HG02623 (cell line): Measurements from ENCODE around the gene ANKHD1.
"Not testable (repeated sequence)": the region's sequence is repeated elsewhere in the genome, so short reads cannot be mapped to it uniquely, and the experiment has no call there.

Source experiments
- ATAC-seq: cut with Tn5 transposase; IDR thresholded peaks from one replicate; pipeline ENCODE4 v1.9.1; 2021; ENCODE audit warnings: moderate library complexity; ENCODE audit not compliant: unreplicated experiment

ANKHD1 gene

DNA sequence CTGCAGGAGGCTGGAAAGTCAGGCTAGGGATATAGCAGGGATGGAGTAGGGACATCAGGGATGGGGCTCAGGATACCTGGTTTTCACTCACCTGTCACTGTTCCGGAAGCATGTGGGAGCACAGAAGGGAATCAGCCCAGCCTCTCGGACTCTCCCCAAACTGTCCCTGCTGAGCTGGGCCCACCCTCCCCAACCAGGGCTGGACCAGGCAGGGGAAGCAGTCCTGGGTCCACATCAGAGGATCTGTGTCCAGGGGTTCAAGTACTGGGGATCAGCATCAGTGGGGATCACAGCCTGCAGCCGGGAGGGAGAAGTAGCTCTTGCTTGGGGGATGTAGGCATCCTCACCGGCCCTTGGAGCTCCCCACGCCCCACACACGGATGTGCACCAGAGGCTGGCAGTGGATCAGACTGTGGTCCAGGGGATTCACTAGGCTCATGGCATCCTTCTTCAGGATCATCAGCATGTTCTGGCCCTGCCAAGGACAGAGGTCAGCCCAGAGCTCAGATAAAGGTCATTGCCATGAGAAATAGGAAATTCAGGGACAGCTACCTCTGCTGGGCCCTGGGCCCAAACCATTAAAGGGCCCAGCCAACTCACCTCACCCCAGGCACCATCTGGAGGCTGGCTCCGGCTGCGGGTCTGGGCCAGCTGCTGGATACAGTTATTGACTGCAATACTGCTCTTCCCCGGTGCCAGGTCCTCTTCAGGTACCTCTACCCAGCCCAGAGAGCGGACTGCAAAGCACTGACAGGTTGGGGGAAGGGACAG lies 160.3 kb downstream of the ANKHD1 start:
- ATAC-seq = no peak

DNA sequence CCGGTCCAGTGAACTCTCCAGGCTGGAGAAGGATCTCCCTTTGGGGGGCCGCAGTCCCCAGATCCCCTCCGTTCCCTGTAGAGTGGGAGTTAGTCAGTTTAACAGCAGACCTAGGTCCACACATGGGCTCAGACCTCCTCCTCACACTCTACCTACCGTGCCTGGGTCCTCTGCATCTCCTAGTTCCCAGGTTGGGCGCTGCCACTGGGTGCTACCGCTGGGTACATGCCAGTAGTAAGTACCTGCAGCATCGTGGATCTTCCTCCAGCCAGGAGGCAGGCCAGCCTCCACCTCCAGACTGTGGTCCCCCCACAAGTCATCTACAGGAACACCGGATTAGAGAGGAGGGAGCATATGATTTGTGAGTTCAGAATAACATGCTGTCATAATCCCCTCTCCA lies 162.0 kb downstream of the ANKHD1 start:
- ATAC-seq = no peak

DNA sequence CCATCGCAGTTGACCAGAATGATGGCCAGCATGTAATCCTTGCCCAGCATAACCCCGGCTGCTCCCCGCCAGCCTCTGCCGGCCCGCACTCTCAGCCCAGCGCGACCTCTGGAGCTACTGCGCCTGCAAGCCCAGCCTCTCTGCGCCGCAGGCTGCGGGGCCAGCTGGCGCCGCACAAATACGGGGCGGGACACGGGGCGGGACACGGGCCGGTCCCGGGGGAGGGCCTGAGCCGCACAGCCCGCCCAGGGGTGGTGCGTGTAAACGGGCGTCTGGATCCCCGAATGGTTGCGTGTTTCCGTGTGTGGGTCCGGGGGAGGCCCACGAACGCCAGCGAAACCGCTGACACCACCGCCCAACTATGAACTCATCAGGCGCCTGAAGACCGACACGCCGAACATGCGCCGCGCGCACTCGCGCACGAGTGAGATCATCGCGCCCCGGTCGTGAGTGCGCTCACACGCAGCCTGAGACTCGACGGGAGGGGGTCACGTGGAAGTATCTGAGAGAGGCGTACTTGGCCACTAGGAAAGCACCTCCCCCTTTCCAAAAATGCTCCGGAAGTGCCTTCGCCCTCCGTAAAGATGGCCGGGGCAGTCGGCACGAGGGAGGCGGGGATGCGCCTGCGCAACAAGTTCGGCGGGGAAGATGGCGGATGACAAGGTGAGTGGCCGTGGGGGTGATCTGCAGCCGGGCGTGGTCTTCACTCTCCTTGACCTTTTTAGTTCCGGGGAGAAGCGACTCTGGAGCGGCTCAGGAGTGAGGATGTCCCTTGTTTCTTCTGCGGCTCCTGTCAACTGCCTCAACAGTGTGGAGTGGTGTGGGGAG lies 162.8 kb downstream of the ANKHD1 start, which contains the start of the genes APBB3 and SLC35A4:
Gene APBB3, minus strand, starts transcription at position 403 of the 828 bp plus-strand sequence. Its CDS starts 353 bp downstream, at position 50.
Gene SLC35A4, plus strand, starts transcription at position 633 of the 828 bp plus-strand sequence. CDS start 2,342 bp downstream, outside the sequence.
- ATAC-seq = peak; percentile 84

DNA sequence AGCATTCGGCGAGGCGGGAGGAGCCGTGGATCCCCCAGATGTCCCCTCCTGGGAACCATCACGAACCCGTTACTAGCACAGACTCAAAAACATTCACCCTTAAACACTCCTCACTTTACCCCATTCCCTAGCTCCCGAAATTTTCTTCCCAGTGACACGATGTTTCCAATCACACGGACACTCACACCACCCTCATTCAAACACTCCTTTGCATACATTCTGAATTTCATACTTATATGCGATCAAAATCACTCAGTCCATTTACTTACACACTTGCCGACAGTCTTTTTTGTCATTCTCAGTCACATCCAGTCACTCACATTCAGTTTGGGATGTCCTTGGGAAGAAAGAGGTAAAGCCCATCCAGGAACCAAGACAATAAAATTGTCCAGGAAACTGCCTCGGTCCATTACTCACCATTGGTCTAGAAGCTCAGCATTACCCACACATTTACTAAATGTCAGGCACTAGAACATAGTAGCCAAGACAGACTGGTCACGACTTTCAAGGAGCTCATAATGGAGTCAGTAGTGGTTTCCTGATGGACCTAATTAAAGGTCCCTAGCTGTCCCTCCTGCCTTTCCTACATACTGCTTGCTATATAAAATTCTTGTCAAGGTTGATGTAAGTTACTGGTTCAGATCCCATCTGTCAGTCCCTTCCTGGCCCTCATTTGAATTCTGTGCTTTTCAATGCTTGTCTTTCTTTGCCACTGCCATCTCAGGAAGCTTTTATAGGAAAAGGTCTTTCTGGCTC lies 163.6 kb downstream of the ANKHD1 start:
- peak; percentile 6 for ATAC-seq

DNA sequence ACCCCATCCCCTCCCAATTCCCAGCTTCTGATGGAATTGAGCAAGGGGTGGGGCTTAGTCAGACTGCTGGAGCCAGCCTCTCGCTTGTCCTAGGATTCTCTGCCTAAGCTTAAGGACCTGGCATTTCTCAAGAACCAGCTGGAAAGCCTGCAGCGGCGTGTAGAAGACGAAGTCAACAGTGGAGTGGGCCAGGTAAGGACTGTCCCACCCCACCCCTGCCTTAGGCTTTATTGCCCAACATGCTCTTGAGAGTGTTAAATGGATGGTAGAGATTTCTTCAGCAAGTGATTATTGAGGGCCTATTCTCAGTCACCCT lies 164.1 kb downstream of the ANKHD1 start:
- no peak for ATAC-seq

DNA sequence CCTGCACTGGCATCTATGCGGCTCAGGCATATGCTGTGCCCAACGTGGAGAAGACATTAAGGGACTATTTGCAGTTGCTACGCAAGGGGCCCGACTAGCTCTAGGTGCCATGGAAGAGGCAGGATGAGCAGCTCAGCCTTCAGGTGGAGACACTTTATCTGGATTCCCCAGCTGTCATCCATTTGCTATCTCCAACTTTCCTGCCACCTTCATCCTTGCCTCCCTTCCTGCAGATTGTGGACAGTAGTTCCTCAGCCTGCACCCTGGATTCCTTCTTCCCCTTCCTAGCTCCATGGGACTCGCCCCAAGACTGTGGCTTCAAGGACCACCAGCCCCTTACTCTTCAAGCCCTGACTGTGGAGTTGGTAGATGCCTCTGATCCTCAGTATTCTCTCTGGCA lies 165.0 kb downstream of the ANKHD1 start:
- no peak for ATAC-seq

DNA sequence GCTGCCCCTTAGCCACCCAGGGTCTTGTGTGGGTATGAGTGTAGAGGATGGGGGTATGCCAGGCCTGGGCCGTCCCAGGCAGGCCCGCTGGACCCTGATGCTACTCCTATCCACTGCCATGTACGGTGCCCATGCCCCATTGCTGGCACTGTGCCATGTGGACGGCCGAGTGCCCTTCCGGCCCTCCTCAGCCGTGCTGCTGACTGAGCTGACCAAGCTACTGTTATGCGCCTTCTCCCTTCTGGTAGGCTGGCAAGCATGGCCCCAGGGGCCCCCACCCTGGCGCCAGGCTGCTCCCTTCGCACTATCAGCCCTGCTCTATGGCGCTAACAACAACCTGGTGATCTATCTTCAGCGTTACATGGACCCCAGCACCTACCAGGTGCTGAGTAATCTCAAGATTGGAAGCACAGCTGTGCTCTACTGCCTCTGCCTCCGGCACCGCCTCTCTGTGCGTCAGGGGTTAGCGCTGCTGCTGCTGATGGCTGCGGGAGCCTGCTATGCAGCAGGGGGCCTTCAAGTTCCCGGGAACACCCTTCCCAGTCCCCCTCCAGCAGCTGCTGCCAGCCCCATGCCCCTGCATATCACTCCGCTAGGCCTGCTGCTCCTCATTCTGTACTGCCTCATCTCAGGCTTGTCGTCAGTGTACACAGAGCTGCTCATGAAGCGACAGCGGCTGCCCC lies 165.6 kb downstream of the ANKHD1 start:
- no peak for ATAC-seq

DNA sequence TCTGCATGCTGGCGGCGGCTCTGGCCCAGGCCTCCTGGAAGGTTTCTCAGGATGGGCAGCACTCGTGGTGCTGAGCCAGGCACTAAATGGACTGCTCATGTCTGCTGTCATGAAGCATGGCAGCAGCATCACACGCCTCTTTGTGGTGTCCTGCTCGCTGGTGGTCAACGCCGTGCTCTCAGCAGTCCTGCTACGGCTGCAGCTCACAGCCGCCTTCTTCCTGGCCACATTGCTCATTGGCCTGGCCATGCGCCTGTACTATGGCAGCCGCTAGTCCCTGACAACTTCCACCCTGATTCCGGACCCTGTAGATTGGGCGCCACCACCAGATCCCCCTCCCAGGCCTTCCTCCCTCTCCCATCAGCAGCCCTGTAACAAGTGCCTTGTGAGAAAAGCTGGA lies 166.2 kb downstream of the ANKHD1 start:
- no peak for ATAC-seq

DNA sequence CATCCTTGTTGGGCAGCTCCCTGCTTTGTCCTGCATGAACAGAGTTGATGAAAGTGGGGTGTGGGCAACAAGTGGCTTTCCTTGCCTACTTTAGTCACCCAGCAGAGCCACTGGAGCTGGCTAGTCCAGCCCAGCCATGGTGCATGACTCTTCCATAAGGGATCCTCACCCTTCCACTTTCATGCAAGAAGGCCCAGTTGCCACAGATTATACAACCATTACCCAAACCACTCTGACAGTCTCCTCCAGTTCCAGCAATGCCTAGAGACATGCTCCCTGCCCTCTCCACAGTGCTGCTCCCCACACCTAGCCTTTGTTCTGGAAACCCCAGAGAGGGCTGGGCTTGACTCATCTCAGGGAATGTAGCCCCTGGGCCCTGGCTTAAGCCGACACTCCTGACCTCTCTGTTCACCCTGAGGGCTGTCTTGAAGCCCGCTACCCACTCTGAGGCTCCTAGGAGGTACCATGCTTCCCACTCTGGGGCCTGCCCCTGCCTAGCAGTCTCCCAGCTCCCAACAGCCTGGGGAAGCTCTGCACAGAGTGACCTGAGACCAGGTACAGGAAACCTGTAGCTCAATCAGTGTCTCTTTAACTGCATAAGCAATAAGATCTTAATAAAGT lies 166.9 kb downstream of the ANKHD1 start:
- ATAC-seq = no peak

DNA sequence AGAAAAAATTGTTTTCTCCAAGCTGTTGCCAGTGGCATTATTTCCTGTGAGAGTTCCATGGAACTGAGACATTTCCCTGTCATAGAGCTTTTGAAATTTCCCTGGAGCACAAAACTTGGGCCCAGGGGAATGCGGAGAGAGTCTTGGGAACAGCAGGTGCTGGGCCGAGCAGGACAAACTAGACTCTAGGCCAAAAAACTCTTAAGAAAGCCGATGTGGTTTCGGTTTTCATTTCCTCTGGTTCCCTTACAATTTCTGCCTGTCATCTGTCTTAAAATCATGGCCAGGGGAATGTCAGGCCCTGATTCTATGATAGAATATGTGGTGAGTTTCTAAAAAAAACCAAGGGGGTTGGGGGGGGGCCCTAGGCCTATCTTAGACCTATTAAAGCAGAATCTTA lies 167.6 kb downstream of the ANKHD1 start:
- no peak for ATAC-seq

DNA sequence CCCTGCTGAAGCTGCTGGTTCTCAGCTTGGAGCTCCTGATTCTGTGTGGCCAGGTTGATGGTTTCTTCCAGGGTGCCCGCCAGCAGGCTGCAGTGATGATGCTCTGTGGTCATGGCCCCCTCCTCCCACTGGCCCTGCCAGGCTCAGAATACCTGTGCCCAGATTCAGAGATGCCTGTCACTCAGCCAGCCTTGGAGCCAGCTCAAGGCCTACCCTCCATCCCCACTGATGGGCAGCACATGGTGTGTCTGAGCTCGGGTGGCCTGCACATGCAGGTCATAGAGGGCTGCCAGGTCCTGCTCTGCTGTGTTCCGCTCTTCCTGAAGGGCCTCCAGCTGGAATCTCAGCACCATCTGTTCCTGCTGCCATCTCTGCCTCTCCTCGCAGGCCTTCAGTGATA lies 168.4 kb downstream of the ANKHD1 start:
- no peak for ATAC-seq

DNA sequence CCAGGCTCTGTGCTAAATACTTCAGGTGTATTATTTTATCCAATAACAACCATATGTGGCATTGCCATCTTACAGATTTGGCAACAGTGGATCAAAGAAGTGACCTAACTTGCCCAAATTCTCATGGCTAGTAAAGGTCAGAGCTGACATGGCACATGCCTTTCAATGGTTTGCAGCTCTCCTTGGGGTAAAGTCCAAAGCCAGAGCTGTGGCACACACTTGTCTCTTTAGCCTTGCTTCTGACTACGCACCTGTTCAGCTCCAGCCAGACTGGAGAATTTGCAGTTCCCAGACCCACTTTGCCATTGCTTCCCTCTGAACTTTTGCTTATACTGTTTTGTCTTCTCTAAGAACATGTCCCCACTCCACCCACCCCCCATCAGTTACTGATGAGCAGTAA lies 168.9 kb downstream of the ANKHD1 start:
- ATAC-seq = no peak

DNA sequence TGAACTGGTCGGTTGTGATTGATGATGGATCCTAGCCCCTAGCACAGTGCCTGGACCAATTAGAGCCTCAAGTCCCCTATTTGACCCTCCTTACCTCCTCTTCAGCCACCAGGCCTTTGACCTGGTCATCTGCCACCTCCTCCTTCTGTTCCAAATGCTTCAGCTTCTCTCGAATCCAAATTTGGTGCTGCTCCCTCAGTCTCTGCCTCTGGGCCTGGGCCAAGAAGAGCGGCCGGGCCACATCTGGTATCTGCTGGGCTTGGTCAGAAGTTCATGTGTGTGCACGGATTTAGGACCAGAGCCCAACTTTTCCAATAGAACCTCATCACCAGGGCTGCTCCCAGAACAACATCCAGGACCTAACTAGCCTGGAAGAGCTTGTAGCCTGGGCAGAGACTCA lies 169.5 kb downstream of the ANKHD1 start:
- no peak for ATAC-seq

DNA sequence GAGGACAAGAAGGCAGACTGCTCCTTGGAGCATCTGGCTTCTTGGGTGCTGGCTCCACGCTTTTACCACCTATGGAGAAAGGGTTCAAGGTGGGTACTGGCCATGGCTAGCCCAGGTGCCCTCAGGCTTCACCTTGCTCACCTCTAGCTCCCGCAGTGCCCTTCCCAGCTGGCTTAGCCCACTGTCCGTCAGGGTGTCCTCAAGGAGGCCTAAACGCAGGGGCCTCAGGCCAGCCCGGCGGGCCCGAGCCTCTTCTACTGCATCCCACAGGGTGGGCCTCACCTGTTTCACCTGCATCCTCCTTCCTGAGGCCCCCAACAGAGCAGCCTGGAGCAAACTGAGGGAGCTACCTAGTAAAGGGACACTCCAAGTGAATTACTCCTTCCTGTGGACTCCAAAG lies 172.1 kb downstream of the ANKHD1 start:
- no peak for ATAC-seq

DNA sequence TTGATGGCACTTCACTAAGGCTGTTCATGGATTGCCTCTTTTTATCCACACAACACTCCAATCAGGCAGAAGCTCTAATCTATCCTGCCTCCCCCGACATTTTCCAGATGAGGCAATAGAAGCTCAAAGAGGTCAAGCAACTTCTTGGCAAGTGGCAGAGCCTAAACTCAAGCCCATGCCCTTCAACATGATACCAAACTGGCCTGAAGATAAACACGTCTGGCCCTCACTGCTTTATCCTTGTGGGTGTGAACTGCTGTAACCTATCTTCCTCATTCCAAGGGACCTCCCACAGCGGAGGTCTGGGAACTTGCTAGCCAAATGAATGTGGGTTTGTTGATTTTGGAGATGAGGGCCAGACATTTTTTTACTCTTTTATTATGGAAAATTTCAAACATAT lies 172.5 kb downstream of the ANKHD1 start:
- no peak for ATAC-seq

DNA sequence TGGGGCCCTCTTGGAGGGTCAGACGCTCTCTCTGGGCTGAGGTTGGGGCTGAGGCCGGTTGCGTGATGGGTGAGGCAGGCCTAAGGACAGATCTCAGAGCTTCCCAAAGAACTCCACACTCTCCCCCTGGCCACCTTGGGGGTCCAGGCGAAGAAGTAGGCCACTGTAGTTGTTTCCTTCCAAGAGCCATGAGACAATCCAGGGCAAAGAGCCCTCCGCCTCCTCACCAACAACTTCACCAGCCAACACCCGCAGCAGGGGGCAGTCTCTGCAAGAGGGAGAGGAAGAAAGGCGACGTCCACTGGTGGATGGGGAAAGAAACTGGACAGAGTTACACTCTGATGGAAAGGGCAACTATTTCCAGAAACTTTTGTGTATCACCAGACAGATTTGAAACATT lies 173.7 kb downstream of the ANKHD1 start:
- ATAC-seq = no peak

DNA sequence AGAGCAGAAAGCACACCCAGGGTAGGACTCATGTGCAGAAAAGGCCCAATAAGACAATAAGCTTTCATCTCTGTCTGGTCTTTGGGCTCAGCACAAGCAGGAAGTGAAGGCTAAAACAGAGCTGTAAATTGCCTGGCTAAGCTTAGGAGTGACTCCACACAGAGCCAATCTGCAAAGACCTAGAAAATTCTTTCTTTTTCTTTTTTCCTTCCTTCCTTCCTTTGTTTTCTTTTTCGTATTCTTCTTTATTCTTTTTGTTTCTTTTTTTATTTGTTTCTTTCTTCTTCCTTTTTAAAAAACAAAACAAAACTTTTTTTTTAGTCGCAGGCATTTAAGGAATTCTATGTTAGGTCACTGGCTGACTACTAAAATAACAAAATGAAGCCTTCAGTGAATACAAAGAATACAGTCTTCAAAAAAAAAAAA lies 175.2 kb downstream of the ANKHD1 start:
- ATAC-seq = no peak

DNA sequence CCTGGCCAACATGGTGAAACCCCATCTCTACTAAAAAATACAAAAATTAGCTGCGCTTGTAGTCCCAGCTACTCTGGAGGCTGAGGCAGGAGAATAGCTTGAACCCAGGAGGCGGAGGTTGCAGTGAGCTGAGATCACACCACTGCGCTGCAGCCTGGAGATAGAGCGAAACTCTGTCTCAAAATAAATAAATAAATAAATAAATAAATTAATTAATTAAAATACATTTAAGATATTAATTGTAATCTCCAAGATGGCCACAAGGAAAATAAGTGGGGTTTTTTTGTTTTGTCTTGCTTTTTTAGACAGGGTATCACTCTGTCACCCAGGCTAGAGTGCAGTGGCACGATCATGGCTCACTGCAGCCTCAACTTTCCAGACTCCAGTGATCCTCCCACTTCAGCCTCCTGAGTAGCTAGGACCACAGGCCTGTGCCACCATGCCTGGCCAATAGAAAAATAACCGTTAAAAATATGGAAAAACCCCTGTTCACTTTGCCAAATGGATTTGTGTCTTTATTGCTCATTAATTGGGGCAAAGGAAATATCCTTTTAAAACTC lies 177.6 kb downstream of the ANKHD1 start:
- ATAC-seq = not testable (repeated sequence)

DNA sequence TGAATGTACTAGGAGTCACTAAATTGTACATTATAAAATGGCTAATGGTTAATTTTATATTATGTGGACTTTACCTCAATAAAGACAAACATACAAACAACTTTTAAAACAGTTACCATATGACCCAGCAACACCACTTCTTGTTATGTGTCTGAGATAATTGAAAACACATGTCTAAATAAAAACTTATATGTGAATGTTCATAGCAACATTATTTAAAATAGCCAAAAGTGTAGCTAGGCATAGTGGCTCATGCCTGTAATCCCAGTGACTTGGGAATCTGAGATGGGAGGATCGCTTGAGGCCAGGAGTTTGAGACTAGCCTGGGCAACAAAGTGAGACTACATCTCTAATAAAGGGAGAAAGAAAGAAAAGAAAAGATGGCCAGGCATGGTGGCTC lies 185.9 kb downstream of the ANKHD1 start:
- ATAC-seq = no peak
